ENCODE results near the gene MCUR1.

The MCUR1 gene

DNA sequence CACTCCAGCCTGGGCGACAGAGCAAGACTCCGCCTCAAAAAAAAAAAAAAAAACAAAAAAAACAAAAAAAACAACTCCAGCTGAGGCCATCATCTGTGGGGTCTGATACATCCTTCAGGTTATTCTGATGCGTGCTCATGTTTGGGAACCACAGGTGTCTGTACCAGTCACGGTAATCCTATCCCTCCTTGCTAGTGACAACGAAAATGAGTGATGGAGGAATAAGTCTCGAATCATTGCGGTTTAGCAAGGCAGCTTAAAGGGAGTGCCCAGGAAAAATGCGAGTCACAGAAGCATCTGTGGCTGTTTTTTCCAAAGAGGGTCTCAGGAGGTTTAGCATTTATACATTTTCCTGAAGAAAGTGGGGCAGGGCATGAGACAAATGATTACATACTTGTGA, 48.8 kb downstream of the MCUR1 start:
- H3K9me3 Mint-ChIP-seq = no peaks in the 10 kb centered on the region
- DNase-seq (ENCODE audit: low spot score in 2 of 2) = no peak
- ATAC-seq (replicated peaks; ENCODE audit: extremely low read depth, poor library complexity, severe bottlenecking) = no peak
- H3K27me3 Mint-ChIP-seq = no peaks in the 10 kb centered on the region
- peaks cover 21% of the 10 kb centered on the region for H3K4me1 Mint-ChIP-seq
- H3K4me3 Mint-ChIP-seq = no peak overlapping the region
- H3K36me3 Mint-ChIP-seq (ENCODE audit: insufficient read depth) = no peaks in the 10 kb centered on the region
- no peak overlapping the region for H3K27ac Mint-ChIP-seq (ENCODE audit: low read depth)

DNA sequence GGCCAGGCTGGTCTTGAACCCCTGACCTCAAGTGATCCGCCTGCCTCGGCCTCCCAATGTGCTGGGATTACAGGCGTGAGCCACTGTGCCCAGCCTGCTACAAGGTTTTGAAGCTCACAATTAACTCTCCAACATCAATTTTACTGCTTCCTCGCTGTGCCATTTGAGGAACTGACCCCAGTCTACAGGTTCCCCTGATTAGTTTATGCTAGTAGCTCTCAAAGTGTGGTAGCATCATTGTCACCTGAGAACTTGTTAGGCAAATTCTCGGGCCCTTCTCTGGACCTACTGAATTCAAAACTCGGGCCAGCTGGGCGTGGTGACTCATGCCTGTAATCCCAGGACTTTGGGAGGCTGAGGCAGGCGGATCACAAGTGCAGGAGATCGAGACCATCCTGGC, 49.4 kb downstream of the MCUR1 start:
- Mint-ChIP-seq H3K27me3 (no peaks in the 10 kb centered on the region), H3K9me3 (no peaks in the 10 kb centered on the region), H3K4me1 (peaks cover 21% of the 10 kb centered on the region), H3K36me3 (ENCODE audit: insufficient read depth) (no peaks in the 10 kb centered on the region), H3K27ac (ENCODE audit: low read depth) (no peak overlapping the region), H3K4me3 (no peak overlapping the region)
- DNase-seq (ENCODE audit: low spot score in 2 of 2) (no peak), ATAC-seq (replicated peaks; ENCODE audit: extremely low read depth, poor library complexity, severe bottlenecking) (no peak)

DNA sequence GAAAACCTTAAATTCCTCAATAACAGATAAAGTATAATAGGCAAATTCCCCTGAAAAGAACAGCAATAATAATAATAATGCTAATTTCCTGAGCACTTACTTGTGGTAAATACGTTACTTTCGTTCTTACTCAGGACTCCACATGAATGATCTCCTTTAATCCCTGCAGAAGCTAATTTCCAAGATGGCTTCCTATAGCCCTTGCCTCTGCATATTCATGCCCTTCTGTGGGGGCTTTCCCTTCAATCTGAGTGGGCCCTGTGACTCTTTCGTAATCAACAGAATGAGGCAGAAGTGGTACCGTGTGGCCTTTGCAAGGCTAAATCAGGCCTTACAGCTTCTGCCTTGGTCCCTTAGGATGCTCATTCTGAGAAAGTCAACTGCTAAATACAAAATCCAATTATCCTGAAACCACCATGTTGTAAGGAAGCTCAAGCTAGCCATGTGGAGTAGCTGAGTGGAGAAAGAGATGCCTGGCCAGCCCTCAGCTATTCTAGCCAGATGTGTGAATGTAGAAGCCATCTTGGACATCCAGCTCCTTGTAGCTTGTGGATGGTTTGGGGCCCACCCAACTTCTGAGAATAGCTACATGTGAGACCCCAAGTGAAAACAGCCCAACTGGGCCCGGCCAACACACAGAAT, 50.5 kb downstream of the MCUR1 start:
- Mint-ChIP-seq H3K4me1 (peaks cover 21% of the 10 kb centered on the region), H3K9me3 (no peaks in the 10 kb centered on the region), H3K27ac (ENCODE audit: low read depth) (no peak overlapping the region), H3K27me3 (no peaks in the 10 kb centered on the region), H3K4me3 (no peak overlapping the region), H3K36me3 (ENCODE audit: insufficient read depth) (no peaks in the 10 kb centered on the region)
- DNase-seq (ENCODE audit: low spot score in 2 of 2) (no peak), ATAC-seq (replicated peaks; ENCODE audit: extremely low read depth, poor library complexity, severe bottlenecking) (no peak)

DNA sequence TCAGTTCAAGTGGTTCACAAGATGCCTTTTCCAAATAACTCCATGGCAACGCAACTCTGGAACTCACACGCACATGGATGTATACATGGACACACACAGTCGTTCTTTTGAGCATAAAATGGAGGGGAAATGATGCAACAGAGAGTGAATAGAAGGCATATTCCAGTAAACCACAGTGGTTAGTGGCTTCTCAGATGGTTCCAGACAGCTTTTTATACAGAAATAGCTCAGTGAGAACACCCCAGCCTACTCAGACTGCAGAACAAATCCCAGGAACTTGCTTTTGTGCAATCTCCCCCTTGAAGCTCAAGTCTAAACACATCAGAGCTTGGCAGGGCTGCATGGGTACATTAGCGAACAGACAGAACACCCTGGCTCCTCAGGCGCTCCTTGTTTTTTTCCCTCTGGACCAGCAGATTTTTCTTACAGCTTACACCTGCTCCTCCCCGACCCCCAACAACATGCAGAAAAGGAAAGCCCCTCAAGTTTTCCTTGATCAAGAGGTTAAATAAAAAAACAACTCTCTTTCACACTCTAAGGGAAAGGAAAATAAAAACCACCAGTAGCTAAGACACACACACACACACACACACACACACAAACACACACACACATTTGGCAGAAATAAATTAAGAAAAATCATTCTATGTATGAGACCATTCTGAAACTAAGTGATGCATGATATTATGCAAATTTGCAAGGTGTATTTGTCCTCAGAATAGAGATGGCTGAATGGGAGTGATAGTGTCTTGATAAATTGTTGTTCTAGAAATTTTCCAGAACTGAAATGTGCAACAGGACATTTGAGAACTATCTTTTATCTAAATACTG, 51.5 kb downstream of the MCUR1 start:
- DNase-seq (ENCODE audit: low spot score in 2 of 2) = no peak
- ATAC-seq (replicated peaks; ENCODE audit: extremely low read depth, poor library complexity, severe bottlenecking) = peak; percentile 54
- H3K27me3 Mint-ChIP-seq = no peaks in the 10 kb centered on the region
- no peaks in the 10 kb centered on the region for H3K9me3 Mint-ChIP-seq
- H3K4me3 Mint-ChIP-seq = peak overlapping the region; percentile 63
- H3K27ac Mint-ChIP-seq (ENCODE audit: low read depth) = peak overlapping the region; percentile 55
- no peaks in the 10 kb centered on the region for H3K36me3 Mint-ChIP-seq (ENCODE audit: insufficient read depth)
- H3K4me1 Mint-ChIP-seq = peaks cover 21% of the 10 kb centered on the region

DNA sequence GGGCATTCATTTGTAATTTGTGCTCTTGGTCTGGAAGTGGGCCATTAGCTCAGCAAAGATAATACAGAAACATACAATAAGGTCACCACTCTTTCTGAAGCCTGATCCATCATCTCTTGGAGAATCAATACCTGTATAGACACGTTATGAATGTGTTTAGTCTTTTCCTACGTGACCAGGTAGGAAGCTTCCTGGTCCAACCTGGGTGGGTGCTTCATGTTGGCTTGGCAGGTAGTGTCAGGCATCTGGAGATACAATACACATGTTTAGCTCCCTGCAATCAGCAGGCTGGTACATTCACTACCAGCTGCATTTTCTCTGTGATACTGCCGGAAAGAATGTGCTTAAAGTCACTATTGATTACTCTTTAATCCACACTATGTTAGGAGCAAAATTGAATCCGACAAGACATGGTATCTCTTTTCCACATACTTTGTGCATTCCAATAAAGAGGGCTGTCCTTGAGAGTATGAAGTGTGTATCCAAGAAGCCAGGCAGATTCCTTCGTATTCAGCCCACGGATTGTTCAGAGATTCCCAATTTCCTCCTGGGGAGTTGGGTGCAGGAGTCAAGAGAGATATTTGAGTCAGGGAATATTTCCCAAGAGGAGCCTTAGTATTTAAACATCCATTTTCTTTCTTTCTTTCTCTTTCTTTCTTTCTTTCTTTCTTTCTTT, 52.9 kb downstream of the MCUR1 start:
- Mint-ChIP-seq H3K27me3 (no peaks in the 10 kb centered on the region), H3K4me3 (no peak overlapping the region), H3K4me1 (peaks cover 12% of the 10 kb centered on the region), H3K27ac (ENCODE audit: low read depth) (peak overlapping the region; percentile 58), H3K36me3 (ENCODE audit: insufficient read depth) (no peaks in the 10 kb centered on the region), H3K9me3 (no peaks in the 10 kb centered on the region)
- DNase-seq (ENCODE audit: low spot score in 2 of 2) (no peak), ATAC-seq (replicated peaks; ENCODE audit: extremely low read depth, poor library complexity, severe bottlenecking) (no peak)

DNA sequence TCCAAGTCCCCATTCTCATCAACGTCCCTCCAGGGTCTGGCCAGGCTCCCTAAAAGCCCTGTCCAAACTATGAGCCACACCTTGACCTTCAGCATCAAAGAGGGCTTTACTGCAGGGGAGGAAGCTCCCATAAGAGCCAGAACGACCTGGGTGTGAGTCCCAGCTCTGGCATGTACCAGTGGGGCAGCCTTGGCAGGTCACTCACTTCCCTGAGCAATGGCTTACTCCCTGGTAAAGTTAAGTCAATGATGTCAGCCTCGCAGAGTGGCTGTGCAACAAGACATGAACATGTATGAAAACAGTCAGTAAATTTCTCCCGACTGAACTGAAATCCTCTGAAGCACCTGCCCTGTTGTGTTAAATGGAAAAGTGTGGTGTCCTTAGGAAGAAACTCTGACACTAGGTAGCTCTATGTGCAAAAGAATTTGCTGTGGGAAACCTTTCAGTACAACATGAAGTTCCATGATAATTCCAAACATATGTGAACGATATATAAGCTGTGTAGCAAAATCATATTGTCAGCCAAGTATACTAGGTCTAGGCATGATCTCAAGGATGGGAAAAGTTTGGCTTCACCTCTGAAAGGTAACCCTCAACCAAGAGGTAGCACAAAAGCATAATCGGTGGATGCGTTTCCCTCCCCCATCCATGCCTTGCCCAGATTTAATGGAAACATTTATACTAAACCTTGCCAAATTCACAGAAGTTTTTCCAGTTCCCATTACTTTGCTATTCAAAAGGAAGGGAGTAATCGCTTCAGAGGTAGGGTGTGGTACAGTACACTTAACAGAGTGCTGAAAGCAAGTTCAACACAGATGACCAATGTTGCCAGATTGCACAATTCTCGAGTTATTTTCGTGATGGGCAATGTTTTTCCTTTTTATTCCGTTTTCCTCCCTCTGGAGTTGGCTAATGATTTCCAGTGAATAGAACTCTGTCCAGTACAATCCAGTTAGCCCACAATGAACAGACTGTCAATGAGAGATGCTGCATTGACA, 53.8 kb downstream of the MCUR1 start:
- ATAC-seq (replicated peaks; ENCODE audit: extremely low read depth, poor library complexity, severe bottlenecking) = no peak
- peaks cover 12% of the 10 kb centered on the region for H3K4me1 Mint-ChIP-seq

DNA sequence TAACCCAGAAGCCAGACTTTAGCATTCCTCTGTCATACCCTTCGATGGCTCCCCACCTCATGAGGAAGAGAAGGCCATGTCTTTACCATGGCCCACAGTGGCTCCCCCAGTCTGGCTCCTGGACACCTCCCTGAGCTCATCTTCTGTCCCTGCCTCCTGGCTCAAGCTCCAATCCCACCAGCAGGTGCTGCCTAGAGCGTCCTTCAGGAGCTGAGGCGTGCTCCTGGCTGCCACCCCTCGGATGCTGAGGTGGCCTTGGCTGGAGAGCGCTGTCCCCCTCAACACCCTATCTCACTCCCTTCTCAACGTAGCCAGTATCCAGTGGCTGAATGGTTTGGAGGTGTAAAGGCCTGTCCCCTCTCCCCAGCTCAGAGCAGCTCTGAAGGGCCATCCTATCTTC, 55.3 kb downstream of the MCUR1 start:
- Mint-ChIP-seq H3K36me3 (ENCODE audit: insufficient read depth) (no peaks in the 10 kb centered on the region), H3K4me3 (no peak overlapping the region), H3K9me3 (no peaks in the 10 kb centered on the region), H3K27me3 (no peaks in the 10 kb centered on the region), H3K4me1 (peaks cover 12% of the 10 kb centered on the region), H3K27ac (ENCODE audit: low read depth) (no peak overlapping the region)
- DNase-seq (ENCODE audit: low spot score in 2 of 2) (no peak), ATAC-seq (replicated peaks; ENCODE audit: extremely low read depth, poor library complexity, severe bottlenecking) (no peak)

More for the DNA sequence above, 53.8 kb downstream of the MCUR1 start:
- DNase-seq (ENCODE audit: low spot score in 2 of 2) = no peak
- Mint-ChIP-seq H3K36me3 (ENCODE audit: insufficient read depth) (no peaks in the 10 kb centered on the region), H3K4me3 (no peak overlapping the region), H3K9me3 (no peaks in the 10 kb centered on the region), H3K27me3 (no peaks in the 10 kb centered on the region), H3K27ac (ENCODE audit: low read depth) (no peak overlapping the region)

DNA sequence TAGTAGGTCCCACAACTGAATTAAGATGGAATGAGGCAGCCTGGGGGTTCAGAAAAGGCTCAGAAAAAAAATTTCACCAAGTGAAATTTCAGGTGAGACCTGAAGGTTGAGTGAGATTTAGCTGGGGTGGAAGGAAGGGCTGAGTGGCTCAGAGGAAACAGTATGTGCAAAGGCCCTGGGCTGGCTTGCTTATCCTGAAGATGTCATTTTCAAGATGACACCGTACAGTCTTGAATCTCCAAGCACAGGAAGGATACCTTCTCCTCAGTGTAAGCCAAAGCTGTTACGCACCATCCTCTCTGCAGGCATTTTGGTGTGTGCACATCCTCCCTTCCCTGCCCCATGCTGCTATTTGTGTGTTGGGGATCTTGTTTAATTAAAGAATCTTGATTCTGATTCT, 59.7 kb downstream of the MCUR1 start:
- peaks cover 4% of the 10 kb centered on the region for H3K4me1 Mint-ChIP-seq
- no peak overlapping the region for H3K4me3 Mint-ChIP-seq
- no peaks in the 10 kb centered on the region for H3K36me3 Mint-ChIP-seq (ENCODE audit: insufficient read depth)
- DNase-seq (ENCODE audit: low spot score in 2 of 2) = no peak
- H3K27me3 Mint-ChIP-seq = no peaks in the 10 kb centered on the region
- ATAC-seq (replicated peaks; ENCODE audit: extremely low read depth, poor library complexity, severe bottlenecking) = no peak
- no peak overlapping the region for H3K27ac Mint-ChIP-seq (ENCODE audit: low read depth)
- no peaks in the 10 kb centered on the region for H3K9me3 Mint-ChIP-seq

DNA sequence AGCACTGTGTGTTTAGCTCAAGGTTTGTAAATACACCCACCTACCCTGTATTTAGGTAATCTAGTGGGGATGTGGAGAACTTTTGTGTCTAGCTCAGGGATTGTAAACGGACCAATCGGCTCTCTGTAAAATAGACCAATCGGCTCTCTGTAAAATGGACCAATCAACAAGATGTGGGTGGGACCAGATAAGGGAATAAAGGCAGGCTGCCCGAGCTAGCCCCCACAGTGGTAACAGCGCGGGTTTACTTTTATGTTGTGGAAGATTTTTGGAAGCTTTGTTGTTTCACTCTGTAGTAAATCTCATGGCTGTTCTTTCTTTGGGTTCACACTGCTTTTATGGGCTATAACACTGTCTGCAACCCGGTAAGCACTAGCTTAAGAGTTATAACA, 70.6 kb downstream of the MCUR1 start:
- Mint-ChIP-seq H3K36me3 (ENCODE audit: insufficient read depth) (peaks cover 6% of the 10 kb centered on the region), H3K9me3 (peaks cover 5% of the 10 kb centered on the region), H3K4me3 (no peak overlapping the region), H3K4me1 (peaks cover 13% of the 10 kb centered on the region), H3K27ac (ENCODE audit: low read depth) (no peak overlapping the region), H3K27me3 (no peaks in the 10 kb centered on the region)
- ATAC-seq (replicated peaks; ENCODE audit: extremely low read depth, poor library complexity, severe bottlenecking) (no peak), DNase-seq (ENCODE audit: low spot score in 2 of 2) (no peak)

DNA sequence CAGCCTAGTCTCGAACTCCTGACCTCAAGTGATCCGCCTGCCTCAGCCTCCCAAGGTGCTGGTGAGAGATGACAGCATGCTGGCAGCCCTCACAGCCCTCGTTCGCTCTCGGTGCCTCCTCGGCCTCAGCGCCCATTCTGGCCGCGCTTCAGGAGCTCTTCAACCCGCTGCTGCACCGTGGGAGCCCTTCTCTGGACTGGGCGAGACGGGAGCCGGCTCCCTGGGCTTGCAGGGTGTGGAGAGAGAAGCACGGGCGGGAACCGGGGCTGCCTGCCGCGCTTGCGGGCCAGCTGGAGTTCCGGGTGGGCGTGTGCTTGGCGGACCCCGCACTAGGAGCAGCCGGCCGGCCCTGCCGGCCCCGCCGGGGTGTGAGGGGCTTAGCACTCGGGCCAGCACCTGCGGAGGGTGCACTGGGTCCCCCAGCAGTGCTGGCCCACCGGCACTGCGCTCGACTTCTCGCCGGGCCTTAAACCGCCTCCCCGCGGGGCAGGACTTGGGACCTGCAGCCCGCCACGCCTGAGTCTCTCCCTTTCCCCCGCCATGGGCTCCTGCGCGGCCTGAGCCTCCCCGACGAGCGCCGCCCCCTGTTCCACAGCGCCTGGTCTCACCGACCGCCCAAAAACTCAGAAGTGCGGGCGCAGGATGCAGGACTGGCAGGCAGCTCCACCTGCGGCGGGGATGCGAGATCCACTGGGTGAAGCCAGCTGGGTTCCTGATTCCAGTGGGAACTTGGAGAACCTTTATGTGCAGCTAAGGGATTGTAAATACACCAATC, 71.2 kb downstream of the MCUR1 start:
- Mint-ChIP-seq H3K9me3 (peaks cover 5% of the 10 kb centered on the region), H3K4me3 (no peak overlapping the region), H3K27ac (ENCODE audit: low read depth) (no peak overlapping the region), H3K36me3 (ENCODE audit: insufficient read depth) (peaks cover 6% of the 10 kb centered on the region), H3K27me3 (no peaks in the 10 kb centered on the region), H3K4me1 (peaks cover 13% of the 10 kb centered on the region)
- ATAC-seq (replicated peaks; ENCODE audit: extremely low read depth, poor library complexity, severe bottlenecking) (no peak), DNase-seq (ENCODE audit: low spot score in 2 of 2) (no peak)

DNA sequence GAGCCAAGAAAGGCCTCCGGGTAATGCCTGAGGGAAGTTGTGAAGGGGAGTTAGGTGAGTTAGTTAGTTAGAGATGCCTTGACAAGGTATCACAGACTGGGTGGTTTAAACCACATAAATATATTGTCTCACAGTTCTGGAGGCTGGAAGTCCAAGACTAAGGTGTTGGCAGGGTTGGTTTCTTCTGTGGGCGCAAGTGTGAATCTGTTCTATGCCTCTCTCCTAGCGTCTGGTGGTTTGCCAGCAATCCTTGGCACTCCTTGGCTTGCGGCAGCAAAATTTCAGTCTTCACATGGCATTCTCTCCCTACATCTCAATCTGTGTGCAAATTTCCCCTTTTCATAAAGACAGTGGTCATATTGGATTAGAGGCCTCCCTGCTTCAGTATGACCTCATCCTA, 73.0 kb downstream of the MCUR1 start:
- Mint-ChIP-seq H3K4me1 (peaks cover 4% of the 10 kb centered on the region), H3K9me3 (peaks cover 5% of the 10 kb centered on the region), H3K4me3 (no peak overlapping the region), H3K36me3 (ENCODE audit: insufficient read depth) (peaks cover 2% of the 10 kb centered on the region), H3K27me3 (no peaks in the 10 kb centered on the region), H3K27ac (ENCODE audit: low read depth) (peak overlapping the region; percentile 48)
- DNase-seq (ENCODE audit: low spot score in 2 of 2) (no peak), ATAC-seq (replicated peaks; ENCODE audit: extremely low read depth, poor library complexity, severe bottlenecking) (peak; percentile 28)
